Measurements from ENCODE around the gene KRIT1.

- TF ChIP-seq EP300 (IDR thresholded peaks at IDR 0.05; ENCODE audit: borderline replicate concordance) (no peak), TEAD4 (IDR thresholded peaks at IDR 0.05) (no peak), YY1 (IDR thresholded peaks at IDR 0.05; ENCODE audit: low read depth) (no peak), MAX (IDR thresholded peaks at IDR 0.05) (no peak), USF1 (IDR thresholded peaks at IDR 0.05) (no peak), TCF12 (IDR thresholded peaks at IDR 0.05; ENCODE audit: low read depth) (no peak), EGR1 (IDR thresholded peaks at IDR 0.05) (no peak), FOXM1 (IDR thresholded peaks at IDR 0.05; ENCODE audit: borderline replicate concordance, low read depth) (no peak), TAF1 (IDR thresholded peaks at IDR 0.05; ENCODE audit: low read depth) (no peak), REST (IDR thresholded peaks at IDR 0.05; ENCODE audit: low read depth) (no peak), RAD21 (IDR thresholded peaks at IDR 0.05; ENCODE audit: low read depth) (no peak)
Observed at GRCh38 chr7:92177362-92177761, 68.4 kb downstream of the KRIT1 start.
